ENCODE results near the gene RNF213.

RNF213 gene

GRCh38 chr17:80422981-80423380 lies 162.3 kb downstream of the RNF213 start:
- Histone ChIP-seq H4K8ac (ENCODE audit: low read length) (no peak overlapping the region), H2AK5ac (ENCODE audit: low read length, severe bottlenecking) (no peak overlapping the region), H3K27me3 (ENCODE audit: control insufficient read depth in 1 of 2, insufficient read depth in 1 of 2, low read length in 2 of 2) (peaks cover 0 to 8% of the 10 kb centered on the region in 2 experiments), H2BK5ac (ENCODE audit: low read depth, low read length, poor library complexity, severe bottlenecking) (no peak overlapping the region), H3K23ac (ENCODE audit: low read length in 2 of 2) (no peak overlapping the region), H2BK12ac (ENCODE audit: low read length in 2 of 2) (no peak overlapping the region), H3K36me3 (ENCODE audit: control insufficient read depth in 1 of 2, insufficient read depth in 2 of 2, low read depth in 1 of 2, low read length in 2 of 2) (peaks cover 16 to 26% of the 10 kb centered on the region in 2 experiments), H3K4ac (ENCODE audit: low read depth in 1 of 2, low read length in 2 of 2) (no peak overlapping the region), H4K91ac (ENCODE audit: low read length) (no peak overlapping the region), H3K4me3 (ENCODE audit: insufficient read depth in 1 of 2, low read depth in 1 of 2, low read length in 2 of 2) (no peak overlapping the region), H3K18ac (ENCODE audit: low read depth in 1 of 2, low read length in 2 of 2) (no peak overlapping the region), H2AFZ (ENCODE audit: low read depth, low read length) (no peak overlapping the region), H3K9me3 (ENCODE audit: control insufficient read depth, low read length) (no peaks in the 10 kb centered on the region), H2BK15ac (ENCODE audit: low read depth, poor library complexity, severe bottlenecking) (no peak overlapping the region), H3K27ac (ENCODE audit: low read length, poor library complexity, severe bottlenecking) (no peak overlapping the region), H3K79me1 (replicated peaks; ENCODE audit: low read length, poor library complexity, severe bottlenecking) (peaks cover 11% of the 10 kb centered on the region), H2BK120ac (ENCODE audit: low read depth, low read length) (no peak overlapping the region), H3K4me2 (ENCODE audit: low read length, poor library complexity, severe bottlenecking) (no peak overlapping the region), H3K9ac (ENCODE audit: low read length) (no peak overlapping the region), H3K14ac (ENCODE audit: low read length in 2 of 2) (peak overlapping the region in 1 of 2 experiments; percentile 36), H3K4me1 (ENCODE audit: control insufficient read depth, insufficient read depth, low read depth, low read length) (peaks cover 8% of the 10 kb centered on the region)
- DNase-seq, result no peak
- 89% methylated on average over 20 of the region's 20 CpGs for WGBS

- no peak overlapping the region for H3K23ac ChIP-seq (ENCODE audit: low read length in 2 of 2)
- H2BK5ac ChIP-seq (ENCODE audit: low read depth, low read length, poor library complexity, severe bottlenecking), result no peak overlapping the region
- 91% methylated on average over 12 of the region's 13 CpGs for WGBS
- H2BK12ac ChIP-seq (ENCODE audit: low read length in 2 of 2), result no peak overlapping the region
- no peak overlapping the region for H3K27ac ChIP-seq (ENCODE audit: low read length, poor library complexity, severe bottlenecking)
- H4K8ac ChIP-seq (ENCODE audit: low read length), result no peak overlapping the region
- H3K4me3 ChIP-seq (ENCODE audit: insufficient read depth in 1 of 2, low read depth in 1 of 2, low read length in 2 of 2), result no peak overlapping the region
- no peaks in the 10 kb centered on the region for H3K9me3 ChIP-seq (ENCODE audit: control insufficient read depth, low read length)
- H2AFZ ChIP-seq (ENCODE audit: low read depth, low read length), result no peak overlapping the region
- no peak overlapping the region for H3K18ac ChIP-seq (ENCODE audit: low read depth in 1 of 2, low read length in 2 of 2)
- DNase-seq, result no peak
- no peak overlapping the region for H3K9ac ChIP-seq (ENCODE audit: low read length)
- no peak overlapping the region for H3K14ac ChIP-seq (ENCODE audit: low read length in 2 of 2)
- peaks cover 17 to 19% of the 10 kb centered on the region in 2 experiments for H3K36me3 ChIP-seq (ENCODE audit: control insufficient read depth in 1 of 2, insufficient read depth in 2 of 2, low read depth in 1 of 2, low read length in 2 of 2)
- H3K4ac ChIP-seq (ENCODE audit: low read depth in 1 of 2, low read length in 2 of 2), result no peak overlapping the region
- peaks cover 8% of the 10 kb centered on the region for H3K4me1 ChIP-seq (ENCODE audit: control insufficient read depth, insufficient read depth, low read depth, low read length)
- no peak overlapping the region for H2BK15ac ChIP-seq (ENCODE audit: low read depth, poor library complexity, severe bottlenecking)
- peaks cover 0 to 8% of the 10 kb centered on the region in 2 experiments for H3K27me3 ChIP-seq (ENCODE audit: control insufficient read depth in 1 of 2, insufficient read depth in 1 of 2, low read length in 2 of 2)
- no peak overlapping the region for H4K91ac ChIP-seq (ENCODE audit: low read length)
- H3K4me2 ChIP-seq (ENCODE audit: low read length, poor library complexity, severe bottlenecking), result no peak overlapping the region
- H2AK5ac ChIP-seq (ENCODE audit: low read length, severe bottlenecking), result no peak overlapping the region
- peaks cover 5% of the 10 kb centered on the region for H3K79me1 ChIP-seq (replicated peaks; ENCODE audit: low read length, poor library complexity, severe bottlenecking)
- no peak overlapping the region for H2BK120ac ChIP-seq (ENCODE audit: low read depth, low read length)
Observed at GRCh38 chr17:80423536-80424225, 163.0 kb downstream of the RNF213 start.

GRCh38 chr17:80424261-80424660 lies 163.6 kb downstream of the RNF213 start:
- Histone ChIP-seq H4K91ac (ENCODE audit: low read length) (no peak overlapping the region), H3K9me3 (ENCODE audit: control insufficient read depth, low read length) (no peaks in the 10 kb centered on the region), H3K4me1 (ENCODE audit: control insufficient read depth, insufficient read depth, low read depth, low read length) (peaks cover 8% of the 10 kb centered on the region), H3K18ac (ENCODE audit: low read depth in 1 of 2, low read length in 2 of 2) (no peak overlapping the region), H3K4ac (ENCODE audit: low read depth in 1 of 2, low read length in 2 of 2) (no peak overlapping the region), H3K4me3 (ENCODE audit: insufficient read depth in 1 of 2, low read depth in 1 of 2, low read length in 2 of 2) (no peak overlapping the region), H2BK15ac (ENCODE audit: low read depth, poor library complexity, severe bottlenecking) (no peak overlapping the region), H3K4me2 (ENCODE audit: low read length, poor library complexity, severe bottlenecking) (no peak overlapping the region), H3K27me3 (ENCODE audit: control insufficient read depth in 1 of 2, insufficient read depth in 1 of 2, low read length in 2 of 2) (peaks cover 0 to 8% of the 10 kb centered on the region in 2 experiments), H3K23ac (ENCODE audit: low read length in 2 of 2) (no peak overlapping the region), H4K8ac (ENCODE audit: low read length) (no peak overlapping the region), H2BK5ac (ENCODE audit: low read depth, low read length, poor library complexity, severe bottlenecking) (no peak overlapping the region), H3K14ac (ENCODE audit: low read length in 2 of 2) (no peak overlapping the region), H3K9ac (ENCODE audit: low read length) (no peak overlapping the region), H2BK12ac (ENCODE audit: low read length in 2 of 2) (no peak overlapping the region), H2BK120ac (ENCODE audit: low read depth, low read length) (no peak overlapping the region), H3K27ac (ENCODE audit: low read length, poor library complexity, severe bottlenecking) (no peak overlapping the region), H3K79me1 (replicated peaks; ENCODE audit: low read length, poor library complexity, severe bottlenecking) (peaks cover 5% of the 10 kb centered on the region), H2AFZ (ENCODE audit: low read depth, low read length) (no peak overlapping the region), H3K36me3 (ENCODE audit: control insufficient read depth in 1 of 2, insufficient read depth in 2 of 2, low read depth in 1 of 2, low read length in 2 of 2) (peaks cover 15 to 22% of the 10 kb centered on the region in 2 experiments), H2AK5ac (ENCODE audit: low read length, severe bottlenecking) (no peak overlapping the region)
- 94% methylated on average over 8 of the region's 8 CpGs for WGBS
- DNase-seq, result no peak

GRCh38 chr17:80424878-80425765 lies 164.5 kb downstream of the RNF213 start:
- no peak overlapping the region for H3K23ac ChIP-seq (ENCODE audit: low read length in 2 of 2)
- H3K4me2 ChIP-seq (ENCODE audit: low read length, poor library complexity, severe bottlenecking), result no peak overlapping the region
- H2BK15ac ChIP-seq (ENCODE audit: low read depth, poor library complexity, severe bottlenecking), result no peak overlapping the region
- H3K27me3 ChIP-seq (ENCODE audit: control insufficient read depth in 1 of 2, insufficient read depth in 1 of 2, low read length in 2 of 2), result peaks cover 0 to 8% of the 10 kb centered on the region in 2 experiments
- no peak overlapping the region for H3K18ac ChIP-seq (ENCODE audit: low read depth in 1 of 2, low read length in 2 of 2)
- H2AK5ac ChIP-seq (ENCODE audit: low read length, severe bottlenecking), result no peak overlapping the region
- 85% methylated on average over 27 of the region's 27 CpGs for WGBS
- no peak overlapping the region for H4K91ac ChIP-seq (ENCODE audit: low read length)
- peaks cover 13 to 19% of the 10 kb centered on the region in 2 experiments for H3K36me3 ChIP-seq (ENCODE audit: control insufficient read depth in 1 of 2, insufficient read depth in 2 of 2, low read depth in 1 of 2, low read length in 2 of 2)
- H3K4me1 ChIP-seq (ENCODE audit: control insufficient read depth, insufficient read depth, low read depth, low read length), result peaks cover 8% of the 10 kb centered on the region
- no peak overlapping the region for H2BK12ac ChIP-seq (ENCODE audit: low read length in 2 of 2)
- no peaks in the 10 kb centered on the region for H3K9me3 ChIP-seq (ENCODE audit: control insufficient read depth, low read length)
- no peak overlapping the region for H2BK5ac ChIP-seq (ENCODE audit: low read depth, low read length, poor library complexity, severe bottlenecking)
- H3K14ac ChIP-seq (ENCODE audit: low read length in 2 of 2), result peak overlapping the region in 1 of 2 experiments; percentile 18
- no peak overlapping the region for H2AFZ ChIP-seq (ENCODE audit: low read depth, low read length)
- no peak overlapping the region for H3K27ac ChIP-seq (ENCODE audit: low read length, poor library complexity, severe bottlenecking)
- H3K79me1 ChIP-seq (replicated peaks; ENCODE audit: low read length, poor library complexity, severe bottlenecking), result peaks cover 5% of the 10 kb centered on the region
- no peak overlapping the region for H3K9ac ChIP-seq (ENCODE audit: low read length)
- H2BK120ac ChIP-seq (ENCODE audit: low read depth, low read length), result no peak overlapping the region
- no peak for DNase-seq
- H4K8ac ChIP-seq (ENCODE audit: low read length), result no peak overlapping the region
- no peak overlapping the region for H3K4ac ChIP-seq (ENCODE audit: low read depth in 1 of 2, low read length in 2 of 2)
- H3K4me3 ChIP-seq (ENCODE audit: insufficient read depth in 1 of 2, low read depth in 1 of 2, low read length in 2 of 2), result no peak overlapping the region
